HepG2 (cell line): ENCODE results near the gene CD4. TPM values are rescaled to one million over a fixed set of nuclear protein-coding genes. Genes with fewer than 3 reads are reported as not detected.

Experiments
- ASH2L ChIP-seq: fragments of 300-600, 200-600 bp; sonication (generic); IDR thresholded peaks from 2 replicates; pipeline ENCODE4 v1.7.0; 2017; ENCODE audit warnings: low read depth, mild to moderate bottlenecking, moderate library complexity, mixed read lengths, low read length; ENCODE audit not compliant: insufficient read length
- CREM ChIP-seq, 2 experiments: sonication (generic) in 1 of 2; formaldehyde crosslinking in 1 of 2; IDR thresholded peaks; 2 replicates each; pipeline versions ENCODE4 v1.4.0 to v1.6.1; 2016 to 2020; ENCODE audit warnings: antibody characterized with exemption in 1 of 2, mild to moderate bottlenecking in 1 of 2, missing genetic modification reagents in 1 of 2
- FOXO1 ChIP-seq: sonication (generic); formaldehyde crosslinking; IDR thresholded peaks from 2 replicates; pipeline ENCODE4 v1.4.0; 2020; ENCODE audit warnings: missing genetic modification reagents
- GABPA ChIP-seq, 2 experiments: IDR thresholded peaks; 2 replicates each; pipeline ENCODE4 v1.6.1; 2011 to 2016; ENCODE audit warnings: low read depth in 2 of 2, low read length in 1 of 2, missing biosample characterization in 1 of 2, missing genetic modification characterization in 1 of 2
- MATR3 ChIP-seq: sonication (generic); formaldehyde crosslinking; IDR thresholded peaks from 2 replicates; pipeline ENCODE4 v1.4.0; 2020; ENCODE audit warnings: missing genetic modification reagents
- MAX ChIP-seq: IDR thresholded peaks from 2 replicates; pipeline ENCODE4 v1.6.1; 2012; ENCODE audit warnings: inconsistent platforms
- MED8 ChIP-seq: sonication (generic); formaldehyde crosslinking; IDR thresholded peaks from 2 replicates; pipeline ENCODE4 v1.8.1; 2023; ENCODE audit warnings: mild to moderate bottlenecking, missing genetic modification reagents; ENCODE audit not compliant: insufficient replicate concordance
- SMAD1 ChIP-seq: sonication (generic); formaldehyde crosslinking; IDR thresholded peaks from 2 replicates; pipeline ENCODE4 v1.4.0; 2020; ENCODE audit warnings: missing genetic modification reagents, low read depth, mild to moderate bottlenecking, borderline replicate concordance
- SOX13 ChIP-seq, 3 experiments: fragments of 450-650 bp in 1 of 3; sonication (generic) in 1 of 3; formaldehyde crosslinking in 1 of 3; IDR thresholded peaks in 2 of 3; conservative IDR thresholded peaks in 1 of 3; 2 replicates each; pipeline versions ENCODE4 v1.5.0 to v1.6.1; 2016 to 2020; ENCODE audit warnings: antibody characterized with exemption in 1 of 3, mild to moderate bottlenecking in 1 of 3, missing compliant biosample characterization in 1 of 3, missing genetic modification reagents in 1 of 3, moderate library complexity in 1 of 3
- SYNCRIP ChIP-seq: fragments of 200-400 bp; formaldehyde crosslinking; IDR thresholded peaks from 2 replicates; pipeline ENCODE4 v1.6.1; 2018; ENCODE audit warnings: mild to moderate bottlenecking, low read depth, low read length; ENCODE audit not compliant: insufficient read depth
- TFAP4 ChIP-seq: sonication (generic); IDR thresholded peaks from 2 replicates; pipeline ENCODE4 v1.6.1; 2016; ENCODE audit warnings: low read depth, borderline replicate concordance
- TOPORS ChIP-seq: sonication (generic); formaldehyde crosslinking; IDR thresholded peaks from 2 replicates; pipeline ENCODE4 v1.8.0; 2023; ENCODE audit warnings: mild to moderate bottlenecking, missing genetic modification reagents
- U2AF1 ChIP-seq: fragments of 200-400 bp; formaldehyde crosslinking; optimal IDR thresholded peaks from 2 replicates; pipeline ENCODE3; 2017; ENCODE audit warnings: mild to moderate bottlenecking, low read depth, low read length
- YY1 ChIP-seq: IDR thresholded peaks from 2 replicates; pipeline ENCODE4 v1.6.1; 2011; ENCODE audit warnings: low read length, low read depth, moderate library complexity, mild to moderate bottlenecking; ENCODE audit not compliant: insufficient read depth, insufficient replicate concordance
- ZC3H4 ChIP-seq: sonication (generic); formaldehyde crosslinking; IDR thresholded peaks from 2 replicates; pipeline ENCODE4 v1.4.0; 2020; ENCODE audit warnings: missing genetic modification reagents, borderline replicate concordance
- ZNF121 ChIP-seq: sonication (generic); formaldehyde crosslinking; IDR thresholded peaks from 2 replicates; pipeline ENCODE4 v1.5.0; 2020; ENCODE audit warnings: mild to moderate bottlenecking, missing genetic modification reagents
- ZNF605 ChIP-seq: sonication (generic); formaldehyde crosslinking; IDR thresholded peaks from 2 replicates; pipeline ENCODE4 v1.8.0; 2022; ENCODE audit warnings: mild to moderate bottlenecking, missing genetic modification reagents
- ZNF737 ChIP-seq: sonication (generic); formaldehyde crosslinking; IDR thresholded peaks from 2 replicates; pipeline ENCODE4 v1.5.0; 2020; ENCODE audit warnings: missing genetic modification reagents, mild to moderate bottlenecking, borderline replicate concordance
- polyA plus RNA-seq, 8 experiments: library from polyadenylated mRNA; depleted of rRNA in 3 of 8; stranded (reverse) in 7 of 8; unstranded in 1 of 8; fragments of >200 nt; fragmentation: Illumina TruSeq in 4 of 8; extraction: Trizol in 4 of 8; gene quantifications; 2 replicates each; pipeline versions ENCODE4 v1.2.1 to v1.2.3, GENCODE V29; 2011 to 2016; ENCODE audit warnings: low read depth in 4 of 8, missing spikeins in 1 of 8, mixed read lengths in 1 of 8; ENCODE audit not compliant: insufficient read depth in 1 of 8
- total RNA-seq, 5 experiments: library from RNA; depleted of rRNA; stranded (reverse); fragments of >200 nt; fragmentation: Illumina TruSeq; extraction: Trizol; gene quantifications; 2 replicates each; pipeline ENCODE4 v1.2.3, GENCODE V29; 2016; ENCODE audit warnings: low read depth in 1 of 5
- TF ChIP-seq, protein P1 (sequence below): sonication (generic); formaldehyde crosslinking; IDR thresholded peaks from 2 replicates; pipeline ENCODE4 v1.4.0; 2020; ENCODE audit warnings: missing genetic modification reagents, borderline replicate concordance
- TF ChIP-seq, protein P2 (sequence below): sonication (generic); formaldehyde crosslinking; IDR thresholded peaks from 2 replicates; pipeline ENCODE4 v1.8.1; 2023; ENCODE audit warnings: mild to moderate bottlenecking, missing genetic modification reagents

CD4 gene
- total and polyA plus RNA-seq, 2 of the 13 experiments (the other 11 are each of a cell fraction or from before 2014, with no cell fraction given), result 0.07 to 0.95 TPM

GRCh38 chr12:6828781-6829535 lies 39.6 kb downstream of the CD4 start (continued):
- TF ChIP-seq ZNF121 (CRISPR knock-in tag) (no peak), ZNF737 (CRISPR knock-in tag) (no peak), U2AF1 (peak; percentile 24), TFAP4 (no peak), ZC3H4 (CRISPR knock-in tag) (peak; percentile 87), MATR3 (CRISPR knock-in tag) (no peak), CREM (IDR thresholded peaks at IDR 0.05) (0 out of 2 replicates have a peak, but pooled peaks have one; percentile 42), CREM (CRISPR knock-in tag; IDR thresholded peaks at IDR 0.05) (0 out of 2 replicates have a peak, but pooled peaks have one; percentile 19), FOXO1 (0 out of 2 replicates have a peak, but pooled peaks have one; percentile 25), SYNCRIP (no peak), ZNF605 (CRISPR knock-in tag) (no peak), MAX (peak; percentile 66), SMAD1 (CRISPR knock-in tag) (peak; percentile 72; the same call in 1 of the 2 replicates), TOPORS (CRISPR knock-in tag) (no peak), SOX13 (IDR thresholded peaks at IDR 0.05) (no peak), SOX13 (CRISPR knock-in tag; conservative IDR thresholded peaks at IDR 0.05 in 1 of 2, IDR thresholded peaks at IDR 0.05 in 1 of 2) (no peak), MED8 (CRISPR knock-in tag) (peak; percentile 79), ASH2L (peak; percentile 67), GABPA (IDR thresholded peaks at IDR 0.05; ENCODE audit: low read depth, low read length) (no peak), GABPA (CRISPR knock-in tag; IDR thresholded peaks at IDR 0.05; ENCODE audit: low read depth) (no peak), YY1 (no peak)
- TF ChIP-seq, protein P1, sequence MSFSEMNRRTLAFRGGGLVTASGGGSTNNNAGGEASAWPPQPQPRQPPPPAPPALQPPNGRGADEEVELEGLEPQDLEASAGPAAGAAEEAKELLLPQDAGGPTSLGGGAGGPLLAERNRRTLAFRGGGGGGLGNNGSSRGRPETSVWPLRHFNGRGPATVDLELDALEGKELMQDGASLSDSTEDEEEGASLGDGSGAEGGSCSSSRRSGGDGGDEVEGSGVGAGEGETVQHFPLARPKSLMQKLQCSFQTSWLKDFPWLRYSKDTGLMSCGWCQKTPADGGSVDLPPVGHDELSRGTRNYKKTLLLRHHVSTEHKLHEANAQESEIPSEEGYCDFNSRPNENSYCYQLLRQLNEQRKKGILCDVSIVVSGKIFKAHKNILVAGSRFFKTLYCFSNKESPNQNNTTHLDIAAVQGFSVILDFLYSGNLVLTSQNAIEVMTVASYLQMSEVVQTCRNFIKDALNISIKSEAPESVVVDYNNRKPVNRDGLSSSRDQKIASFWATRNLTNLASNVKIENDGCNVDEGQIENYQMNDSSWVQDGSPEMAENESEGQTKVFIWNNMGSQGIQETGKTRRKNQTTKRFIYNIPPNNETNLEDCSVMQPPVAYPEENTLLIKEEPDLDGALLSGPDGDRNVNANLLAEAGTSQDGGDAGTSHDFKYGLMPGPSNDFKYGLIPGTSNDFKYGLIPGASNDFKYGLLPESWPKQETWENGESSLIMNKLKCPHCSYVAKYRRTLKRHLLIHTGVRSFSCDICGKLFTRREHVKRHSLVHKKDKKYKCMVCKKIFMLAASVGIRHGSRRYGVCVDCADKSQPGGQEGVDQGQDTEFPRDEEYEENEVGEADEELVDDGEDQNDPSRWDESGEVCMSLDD (CRISPR knock-in tag), result 0 out of 2 replicates have a peak, but pooled peaks have one; percentile 14
- TF ChIP-seq, protein P2, sequence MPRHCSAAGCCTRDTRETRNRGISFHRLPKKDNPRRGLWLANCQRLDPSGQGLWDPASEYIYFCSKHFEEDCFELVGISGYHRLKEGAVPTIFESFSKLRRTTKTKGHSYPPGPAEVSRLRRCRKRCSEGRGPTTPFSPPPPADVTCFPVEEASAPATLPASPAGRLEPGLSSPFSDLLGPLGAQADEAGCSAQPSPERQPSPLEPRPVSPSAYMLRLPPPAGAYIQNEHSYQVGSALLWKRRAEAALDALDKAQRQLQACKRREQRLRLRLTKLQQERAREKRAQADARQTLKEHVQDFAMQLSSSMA, result peak; percentile 71; the same call in 1 of the 2 replicates
